Measurements from ENCODE around the gene CHRM2. TPM values are rescaled to one million over a fixed set of nuclear protein-coding genes. Genes with fewer than 3 reads are reported as not detected.

The CHRM2 gene
- polyA plus RNA-seq, 4 donors = 1.4 to 4.3 (median 2.7) TPM

DNA sequence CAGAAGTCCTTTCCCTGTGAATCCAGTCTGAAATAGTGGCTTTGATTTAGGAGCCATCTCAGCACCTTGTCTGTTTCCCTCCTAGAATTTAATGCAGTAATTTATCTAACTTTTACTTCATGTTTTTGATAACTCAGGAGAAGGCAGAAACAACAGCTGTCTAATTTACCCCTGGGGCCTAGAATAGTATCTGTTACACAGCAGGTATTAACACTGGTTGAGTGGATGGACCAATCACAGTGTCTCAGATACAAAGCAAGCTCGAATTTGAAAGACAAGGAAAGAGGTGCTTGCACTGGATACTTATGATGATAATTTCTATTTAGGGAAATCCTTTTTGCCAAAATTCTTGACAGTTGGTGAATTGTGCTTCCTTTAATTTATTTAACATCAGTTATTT, 23.4 kb downstream of the CHRM2 start:
- DNase-seq (ENCODE audit: low read depth in 4 of 4, low spot score in 3 of 4) = no peak

DNA sequence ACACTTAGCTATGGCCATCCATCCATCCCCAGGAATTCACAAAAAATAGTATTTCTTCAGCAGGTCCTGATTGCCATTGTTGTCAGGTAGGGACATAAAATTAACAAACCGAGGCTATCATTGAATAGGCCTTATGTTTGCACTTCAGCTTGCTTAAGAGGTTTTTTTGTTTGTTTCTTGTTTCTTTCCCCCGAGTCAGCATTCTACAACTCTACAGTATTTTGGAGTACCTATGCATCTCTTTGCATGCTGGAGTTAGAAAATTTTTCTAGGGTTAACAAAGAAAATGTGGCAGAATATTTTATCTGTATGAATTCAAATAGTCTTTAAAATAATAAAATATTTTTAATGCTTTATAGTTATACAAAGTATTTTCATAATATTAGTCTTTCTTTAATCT, 26.3 kb downstream of the CHRM2 start:
- DNase-seq (ENCODE audit: low read depth in 4 of 4, low spot score in 3 of 4) = no peak

DNA sequence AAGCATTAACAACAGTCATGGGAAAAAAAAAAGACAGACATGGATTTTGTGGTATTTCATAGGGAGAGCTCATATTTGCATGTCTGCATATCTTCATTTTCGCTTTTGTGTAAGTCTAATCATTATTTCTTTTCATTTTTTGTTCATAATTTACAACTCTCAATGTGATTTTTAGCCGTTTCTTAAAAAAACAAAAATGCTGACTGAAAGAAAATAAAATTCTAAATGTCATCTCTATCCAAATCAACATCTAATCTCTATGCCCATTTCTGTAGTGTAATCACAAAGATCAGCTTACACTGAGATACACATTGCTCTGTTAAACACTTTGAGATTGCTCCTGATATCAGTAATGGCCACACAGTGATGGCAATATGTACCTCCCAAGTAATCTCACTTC, 29.2 kb downstream of the CHRM2 start:
- no peak for DNase-seq (ENCODE audit: low read depth in 4 of 4, low spot score in 3 of 4)

DNA sequence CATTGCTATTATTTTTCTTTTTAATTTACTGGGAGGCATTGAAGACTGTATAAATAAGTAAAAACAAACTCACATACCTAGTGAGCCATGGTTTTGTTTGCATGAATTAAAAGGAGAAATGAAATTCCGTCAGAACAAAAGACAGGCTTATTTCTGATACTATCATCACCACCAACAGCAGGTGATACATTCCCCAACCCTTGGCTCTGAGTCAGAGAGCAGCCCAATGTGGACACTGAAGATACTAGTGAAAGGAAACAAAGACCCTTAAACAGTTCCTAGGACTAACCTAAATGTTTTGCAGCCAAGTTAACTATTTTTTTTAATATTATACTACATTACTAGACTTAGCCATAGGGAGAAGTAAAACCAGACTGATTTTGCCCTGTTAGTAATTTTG, 31.6 kb downstream of the CHRM2 start:
- DNase-seq (ENCODE audit: low read depth in 4 of 4, low spot score in 3 of 4) = no peak

DNA sequence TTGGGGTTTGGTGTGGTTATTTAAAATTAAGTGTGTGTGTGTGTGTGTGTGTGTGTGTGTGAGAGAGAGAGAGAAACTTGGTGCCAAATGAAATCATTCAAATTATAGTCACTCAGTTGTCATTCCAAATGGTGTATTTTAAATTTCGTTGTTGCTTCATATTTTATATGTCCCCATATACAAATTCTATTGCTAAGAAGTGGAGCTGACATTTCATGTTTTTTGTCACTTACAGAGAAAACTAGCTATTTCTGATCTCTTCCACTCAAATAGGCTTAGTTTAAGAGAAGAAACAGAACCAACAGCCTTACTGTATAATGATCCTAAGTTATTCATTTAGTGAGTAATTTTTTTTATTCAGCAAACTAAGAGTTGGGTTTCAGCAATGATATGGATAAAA, 42.3 kb downstream of the CHRM2 start:
- no peak for DNase-seq (ENCODE audit: low read depth in 4 of 4, low spot score in 3 of 4)

DNA sequence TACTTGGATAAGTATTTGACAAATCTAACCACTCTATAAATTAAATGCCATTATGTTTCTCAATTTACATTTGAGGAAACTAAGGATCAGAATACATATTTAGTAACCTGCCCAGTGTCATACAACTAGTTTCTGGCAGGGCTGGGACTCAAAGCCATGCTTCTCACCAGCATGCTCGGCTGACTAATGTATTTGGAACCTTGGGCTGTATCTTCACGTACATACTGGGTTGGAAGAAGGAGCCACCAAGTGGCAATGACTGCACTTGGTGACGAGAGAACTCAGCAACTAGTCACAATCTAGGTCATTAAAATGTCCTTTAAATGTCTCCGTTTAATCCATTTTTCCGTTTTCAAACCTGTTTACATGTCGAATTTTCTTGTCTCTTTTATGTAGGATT, 42.9 kb downstream of the CHRM2 start:
- DNase-seq (ENCODE audit: low read depth in 4 of 4, low spot score in 3 of 4) = no peak

DNA sequence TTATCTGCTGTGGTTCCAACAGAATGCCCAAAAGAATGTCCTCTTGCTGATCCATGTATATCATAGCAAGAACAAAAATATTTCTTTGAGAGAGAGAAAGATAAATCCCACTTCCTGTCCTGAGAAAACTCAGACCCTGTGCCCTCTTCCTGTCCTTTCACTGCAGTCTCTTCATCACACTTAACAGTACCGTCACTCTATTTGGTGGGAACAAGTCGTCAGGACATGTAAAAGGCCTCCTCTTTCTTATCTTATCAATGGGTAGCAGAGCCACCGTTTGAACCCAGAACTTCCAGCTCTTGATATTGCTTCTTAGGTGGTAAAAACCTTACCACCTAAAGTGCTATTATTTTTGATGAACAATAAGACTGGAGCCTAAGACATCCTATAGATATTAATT, 43.9 kb downstream of the CHRM2 start:
- no peak for DNase-seq (ENCODE audit: low read depth in 4 of 4, low spot score in 3 of 4)

DNA sequence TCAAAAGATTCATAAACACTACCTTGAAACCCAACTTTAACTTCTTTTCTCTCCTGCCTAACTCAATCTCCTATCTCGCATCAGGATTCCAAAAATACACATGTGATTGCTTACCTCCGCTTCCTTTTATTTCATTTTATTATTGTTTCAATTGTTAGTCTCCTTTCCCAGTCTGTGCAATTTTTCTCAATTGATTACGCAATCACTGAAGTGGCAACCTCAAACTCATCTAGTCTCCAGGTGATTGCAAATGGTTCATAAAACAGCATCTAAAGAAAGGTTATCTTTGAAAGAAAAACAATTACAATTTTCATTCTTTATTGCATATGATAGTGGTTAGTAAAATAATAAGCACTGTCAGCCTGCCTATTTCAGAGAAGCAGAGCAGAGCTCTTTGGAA, 45.6 kb downstream of the CHRM2 start:
- DNase-seq (ENCODE audit: low read depth in 4 of 4, low spot score in 3 of 4) = no peak

DNA sequence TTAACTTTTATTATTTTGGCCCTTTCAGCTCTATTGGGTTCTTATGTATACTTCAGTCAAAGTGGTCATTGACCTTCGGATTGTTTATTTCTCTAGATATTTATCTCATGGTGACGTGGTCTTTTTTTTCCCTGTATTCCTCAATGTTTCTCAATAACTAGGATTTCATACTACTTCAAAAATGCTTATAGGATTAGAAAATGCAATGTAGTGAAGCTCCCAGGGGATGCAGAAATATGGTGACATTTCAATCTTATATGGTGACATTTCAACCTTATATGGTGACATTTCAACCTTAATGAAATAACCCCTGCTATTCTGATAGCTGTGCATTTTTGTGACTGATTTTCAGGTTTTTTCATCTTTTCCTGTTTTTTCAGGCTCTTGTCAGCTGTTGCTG, 51.4 kb downstream of the CHRM2 start:
- DNase-seq (ENCODE audit: low read depth in 4 of 4, low spot score in 3 of 4) = no peak

DNA sequence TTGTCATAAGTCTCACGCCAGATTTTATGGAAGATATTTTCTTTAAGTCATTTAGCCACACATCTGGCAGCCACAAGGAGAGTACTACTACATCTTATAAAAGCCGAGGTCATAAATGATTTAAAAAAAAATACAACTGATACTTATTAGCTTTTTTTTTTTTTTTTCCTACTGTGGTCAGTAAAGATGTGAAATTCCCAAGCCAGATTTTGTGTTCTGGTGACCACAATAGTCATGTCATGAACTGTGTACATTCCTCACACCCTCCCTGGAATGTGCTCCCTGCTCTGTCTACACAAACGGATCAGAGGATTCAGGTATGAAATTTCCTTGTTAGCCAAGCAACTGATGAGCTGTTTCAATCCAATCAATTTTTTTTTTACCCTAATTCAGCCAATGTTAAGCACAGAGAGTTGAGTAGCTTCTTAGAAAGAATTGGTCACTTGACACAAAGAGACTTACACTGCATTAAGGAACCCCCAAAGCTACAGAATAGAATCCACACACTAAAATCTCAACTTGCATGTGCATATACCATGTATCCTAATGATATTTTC, 54.7 kb downstream of the CHRM2 start:
- DNase-seq (ENCODE audit: low read depth in 4 of 4, low spot score in 3 of 4) = no peak

DNA sequence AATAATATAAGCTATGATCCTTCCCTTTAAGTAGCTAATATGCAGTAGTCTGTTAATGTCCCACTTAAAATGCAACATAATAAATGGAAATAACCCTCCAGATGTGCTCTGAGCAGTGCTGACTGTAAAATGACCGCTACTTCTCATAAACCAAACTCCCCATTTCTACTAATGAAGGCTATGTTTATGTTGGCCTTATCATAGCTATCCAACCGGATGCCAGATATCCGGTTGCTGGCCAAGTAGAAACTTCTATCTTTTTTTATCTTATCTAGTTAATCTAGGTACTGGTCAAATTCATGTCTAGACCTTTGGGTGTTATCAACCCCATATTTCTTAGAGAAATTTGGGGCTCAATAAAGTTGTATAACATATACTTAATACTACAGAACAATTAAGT, 56.6 kb downstream of the CHRM2 start:
- DNase-seq (ENCODE audit: low read depth in 4 of 4, low spot score in 3 of 4) = peak in 1 of 4 donors; percentile 10

DNA sequence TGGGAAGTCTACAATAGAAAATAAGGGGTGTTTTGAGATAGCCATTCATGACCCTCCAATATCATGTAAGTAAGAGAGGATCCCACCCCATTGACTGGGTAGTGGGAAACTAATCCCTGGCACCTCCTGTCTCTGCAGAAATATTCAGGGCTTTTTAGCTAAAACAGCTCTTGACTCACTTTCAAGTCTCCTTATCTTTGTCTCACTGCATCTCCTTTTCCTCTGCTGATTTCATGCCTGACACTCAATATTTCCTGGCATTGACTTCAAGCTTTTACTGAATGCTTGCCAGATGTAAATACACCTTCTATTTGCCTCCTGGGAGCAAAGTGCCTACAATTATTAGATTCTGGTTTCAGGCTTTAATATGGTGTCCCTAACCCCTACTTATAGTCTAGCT, 57.1 kb downstream of the CHRM2 start:
- DNase-seq (ENCODE audit: low read depth in 4 of 4, low spot score in 3 of 4) = no peak

DNA sequence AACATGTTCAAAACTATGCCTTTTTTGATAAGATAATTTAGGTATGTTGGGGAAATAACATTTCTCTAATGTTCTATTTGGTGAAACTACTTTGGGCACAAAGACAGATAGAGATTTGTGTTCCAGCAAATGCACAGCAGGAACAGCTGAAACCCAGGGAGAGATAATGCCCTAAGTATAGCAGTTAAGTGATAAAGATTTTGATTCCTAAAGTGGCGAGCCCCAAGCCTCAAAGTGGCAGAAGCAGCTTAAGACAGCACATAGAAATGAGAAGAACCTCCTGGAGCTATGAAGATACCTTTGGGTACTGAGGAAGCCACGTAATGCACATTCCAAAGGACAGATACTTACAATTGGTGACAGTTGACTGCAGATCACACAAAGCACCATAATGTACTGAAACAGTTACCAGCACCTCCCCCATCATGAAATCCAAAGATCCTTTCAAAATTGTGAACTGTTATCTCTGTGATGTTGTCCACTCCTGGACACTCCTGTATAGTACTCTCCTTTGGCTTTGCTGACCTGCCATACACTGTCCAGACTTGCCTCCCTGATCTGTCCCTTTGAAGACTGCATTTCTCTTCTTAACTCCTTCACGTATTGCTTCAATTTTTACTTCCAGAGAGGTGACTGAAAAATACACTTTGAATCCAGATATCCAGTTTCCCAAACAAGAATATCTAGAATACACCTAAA, 62.9 kb downstream of the CHRM2 start:
- DNase-seq (ENCODE audit: low read depth in 4 of 4, low spot score in 3 of 4) = no peak

DNA sequence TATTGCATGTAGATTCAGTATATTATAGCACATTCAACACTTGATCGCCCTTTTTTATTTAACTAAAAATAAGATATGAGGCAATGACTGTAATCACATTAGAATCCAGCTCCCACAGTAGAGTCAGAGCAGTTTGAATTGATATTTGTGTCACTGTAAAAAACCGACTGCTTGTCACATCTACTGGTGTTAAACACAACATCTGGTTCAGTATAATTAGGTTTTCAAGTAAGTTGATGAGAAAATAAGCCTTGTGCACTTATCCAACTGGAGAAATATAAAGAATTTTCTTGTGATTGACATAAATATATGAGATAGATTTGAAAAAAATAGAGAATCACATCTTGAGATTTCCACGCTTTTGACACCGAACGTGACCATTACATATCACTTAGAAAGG, 69.0 kb downstream of the CHRM2 start:
- DNase-seq (ENCODE audit: low read depth in 4 of 4, low spot score in 3 of 4) = no peak

DNA sequence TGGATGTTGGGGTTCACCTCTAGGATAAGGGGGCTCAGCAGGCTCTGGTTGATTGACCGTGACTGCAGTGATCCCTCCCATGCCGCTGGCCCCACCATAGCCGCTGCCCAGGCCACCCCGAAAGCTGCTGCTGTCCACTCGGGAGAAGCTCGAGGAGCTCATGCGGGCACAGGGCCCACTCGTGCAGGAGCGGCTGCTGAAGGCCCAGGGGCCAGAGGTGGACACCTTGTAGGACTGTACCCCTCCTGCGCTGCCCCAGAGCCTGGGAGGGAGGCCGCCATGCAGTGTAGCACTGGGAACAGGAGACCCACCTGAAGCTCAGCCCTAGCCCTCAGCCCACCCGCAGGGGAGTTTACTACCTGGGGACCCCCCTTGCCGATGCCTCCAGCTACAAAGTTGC, 70.0 kb downstream of the CHRM2 start:
- DNase-seq (ENCODE audit: low read depth in 4 of 4, low spot score in 3 of 4) = no peak

DNA sequence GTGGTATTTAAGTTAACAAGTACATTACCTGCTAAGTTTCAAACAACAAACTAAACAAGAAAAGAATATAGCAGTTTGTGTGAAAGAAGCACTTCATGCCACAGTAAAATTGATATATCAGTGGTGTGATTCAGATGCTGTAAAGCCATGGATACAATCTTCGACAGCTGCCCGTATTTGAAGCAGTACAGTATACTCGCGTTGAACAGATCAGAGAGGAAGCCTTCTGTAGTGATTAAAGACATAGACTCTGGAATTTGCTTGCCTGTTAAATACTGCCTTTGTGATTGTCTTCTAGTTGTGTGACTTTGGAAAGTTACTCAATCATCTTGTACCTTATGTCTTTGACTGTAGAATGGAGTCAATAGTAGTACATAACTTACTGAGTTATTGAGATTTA, 71.7 kb downstream of the CHRM2 start:
- no peak for DNase-seq (ENCODE audit: low read depth in 4 of 4, low spot score in 3 of 4)

DNA sequence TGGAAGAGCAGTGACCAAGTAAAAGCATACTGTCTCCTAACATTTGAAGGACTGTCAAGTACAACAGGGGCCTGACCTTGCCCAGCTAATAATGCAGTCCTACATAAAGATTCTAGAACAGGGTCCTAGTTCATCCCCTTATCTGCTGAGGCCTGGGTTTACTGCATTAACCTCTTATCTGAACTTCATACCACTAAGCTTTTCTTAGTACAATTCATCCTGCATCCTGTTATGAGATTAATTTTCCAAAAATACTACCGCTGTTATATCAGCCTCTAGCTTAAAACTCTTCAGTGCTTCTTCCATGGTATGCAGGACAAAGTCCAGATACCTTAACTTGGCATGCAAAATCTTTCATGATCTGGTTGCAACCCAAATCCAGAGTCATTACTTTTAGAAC, 72.5 kb downstream of the CHRM2 start:
- no peak for DNase-seq (ENCODE audit: low read depth in 4 of 4, low spot score in 3 of 4)

DNA sequence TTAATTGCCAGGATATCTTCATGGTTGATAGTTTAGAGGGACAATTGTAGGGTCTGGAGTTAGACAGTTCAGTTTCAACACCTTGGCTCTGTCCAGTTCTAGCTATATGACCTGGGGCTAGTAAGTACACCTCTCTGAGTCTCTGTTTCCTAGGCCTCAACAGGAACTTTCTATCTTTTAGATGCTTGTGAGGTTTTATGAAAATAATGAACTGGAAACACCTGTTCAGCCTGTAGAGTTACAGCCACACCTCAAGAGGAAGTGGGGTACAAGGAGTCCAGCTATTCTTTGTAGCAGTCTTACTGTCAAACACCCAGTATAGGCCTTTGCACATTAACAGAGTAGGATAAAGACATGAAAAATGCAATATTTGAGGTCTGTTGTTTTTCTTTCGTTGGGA, 73.4 kb downstream of the CHRM2 start:
- no peak for DNase-seq (ENCODE audit: low read depth in 4 of 4, low spot score in 3 of 4)

DNA sequence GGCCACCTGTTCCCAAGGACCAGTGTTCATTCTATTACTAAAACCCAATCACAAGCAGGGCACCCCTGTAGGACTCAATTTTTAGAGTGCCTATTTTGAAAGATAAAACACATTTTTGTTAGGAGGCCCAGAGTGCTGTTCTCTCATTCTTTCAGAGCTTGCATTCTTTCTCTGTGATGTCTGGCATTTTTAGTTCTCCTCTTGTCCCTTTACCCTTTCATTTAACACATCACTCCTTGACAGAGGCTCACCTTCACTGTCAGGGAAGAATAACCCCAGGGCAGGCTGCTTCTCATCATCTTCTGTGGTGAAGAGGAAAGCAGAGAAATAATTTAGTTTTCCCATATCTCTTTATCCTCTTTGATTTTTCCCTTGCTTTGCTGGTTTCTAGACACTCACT, 73.9 kb downstream of the CHRM2 start:
- DNase-seq (ENCODE audit: low read depth in 4 of 4, low spot score in 3 of 4) = no peak

DNA sequence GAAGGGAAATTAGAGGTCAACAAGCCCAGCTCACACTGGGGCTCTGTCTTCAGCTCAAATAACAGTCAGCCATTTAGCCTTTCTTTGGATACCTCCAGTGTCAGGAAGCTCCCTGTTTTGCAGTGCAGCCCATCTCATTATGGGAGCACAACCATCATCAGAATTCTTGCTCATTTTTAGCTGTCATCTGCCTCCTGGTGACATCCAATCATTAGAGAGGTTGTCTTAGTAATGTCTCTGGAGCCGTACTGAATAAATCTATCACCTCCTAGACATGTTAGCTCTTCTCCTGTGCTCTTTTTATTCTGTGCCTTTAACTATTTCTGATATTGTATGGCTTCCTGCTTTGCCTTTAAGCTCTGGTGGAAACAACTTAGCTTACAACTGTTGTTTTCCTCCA, 74.5 kb downstream of the CHRM2 start:
- no peak for DNase-seq (ENCODE audit: low read depth in 4 of 4, low spot score in 3 of 4)

DNA sequence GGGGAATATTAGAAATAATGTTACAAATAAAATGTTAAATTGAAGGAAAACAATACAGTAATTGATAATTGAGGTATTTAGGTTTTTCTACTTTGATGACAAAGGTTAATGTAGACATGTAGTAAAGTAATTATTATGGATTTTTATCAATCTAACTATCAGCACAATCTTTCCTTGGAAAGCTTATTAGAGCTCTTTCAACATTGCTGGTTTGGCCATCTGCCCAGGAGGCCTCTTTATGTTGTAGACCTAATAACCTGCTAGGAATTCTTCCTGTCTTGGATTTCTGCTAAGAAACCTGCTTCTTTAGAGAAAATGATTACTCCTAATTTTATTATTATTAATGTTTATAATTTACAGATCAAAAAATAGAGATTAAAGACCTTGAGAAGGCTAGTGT, 78.9 kb downstream of the CHRM2 start:
- no peak for DNase-seq (ENCODE audit: low read depth in 4 of 4, low spot score in 3 of 4)

DNA sequence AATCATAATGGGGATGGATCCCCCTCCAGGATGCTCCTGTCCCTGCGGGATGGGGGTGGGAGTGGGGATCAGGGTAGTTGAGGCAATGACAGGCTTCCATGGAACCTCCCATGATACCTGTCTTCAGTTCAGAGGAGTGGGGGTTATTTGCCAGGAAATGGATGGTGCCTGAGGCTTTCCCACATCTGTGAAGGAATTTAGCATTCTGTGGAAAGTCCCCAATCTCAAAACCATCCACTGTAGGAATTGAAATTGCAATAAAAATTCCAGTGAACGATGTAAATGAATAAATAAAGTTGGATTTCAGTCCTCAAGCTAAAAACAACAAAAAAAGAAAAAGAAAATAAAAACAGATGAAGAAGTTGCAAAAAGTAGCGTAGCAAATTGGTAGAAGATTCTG, 81.9 kb downstream of the CHRM2 start:
- no peak for DNase-seq (ENCODE audit: low read depth in 4 of 4, low spot score in 3 of 4)

DNA sequence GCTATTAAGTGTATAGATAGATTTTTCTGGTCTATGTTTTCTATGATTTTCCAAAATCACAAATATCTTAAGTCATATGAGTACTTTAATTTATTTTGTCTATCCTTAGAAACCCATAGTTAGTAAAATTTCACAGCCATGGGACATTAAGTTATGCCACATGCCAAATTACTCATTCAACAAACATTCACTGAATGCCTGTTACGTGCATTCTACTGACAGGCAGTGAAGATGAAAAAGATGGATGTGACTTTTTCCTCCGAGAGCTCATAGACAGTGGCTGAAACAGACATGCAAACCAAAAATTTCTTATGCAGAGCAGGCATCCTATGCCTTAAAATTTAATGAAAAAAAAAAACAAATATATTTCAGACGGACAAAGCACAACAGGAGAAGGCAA, 84.9 kb downstream of the CHRM2 start:
- no peak for DNase-seq (ENCODE audit: low read depth in 4 of 4, low spot score in 3 of 4)

Measured in left renal pelvis (tissue), 4 donors.